Measurements from ENCODE around the gene DBR1.

Gene DBR1, protein sequence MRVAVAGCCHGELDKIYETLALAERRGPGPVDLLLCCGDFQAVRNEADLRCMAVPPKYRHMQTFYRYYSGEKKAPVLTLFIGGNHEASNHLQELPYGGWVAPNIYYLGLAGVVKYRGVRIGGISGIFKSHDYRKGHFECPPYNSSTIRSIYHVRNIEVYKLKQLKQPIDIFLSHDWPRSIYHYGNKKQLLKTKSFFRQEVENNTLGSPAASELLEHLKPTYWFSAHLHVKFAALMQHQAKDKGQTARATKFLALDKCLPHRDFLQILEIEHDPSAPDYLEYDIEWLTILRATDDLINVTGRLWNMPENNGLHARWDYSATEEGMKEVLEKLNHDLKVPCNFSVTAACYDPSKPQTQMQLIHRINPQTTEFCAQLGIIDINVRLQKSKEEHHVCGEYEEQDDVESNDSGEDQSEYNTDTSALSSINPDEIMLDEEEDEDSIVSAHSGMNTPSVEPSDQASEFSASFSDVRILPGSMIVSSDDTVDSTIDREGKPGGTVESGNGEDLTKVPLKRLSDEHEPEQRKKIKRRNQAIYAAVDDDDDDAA

DNA sequence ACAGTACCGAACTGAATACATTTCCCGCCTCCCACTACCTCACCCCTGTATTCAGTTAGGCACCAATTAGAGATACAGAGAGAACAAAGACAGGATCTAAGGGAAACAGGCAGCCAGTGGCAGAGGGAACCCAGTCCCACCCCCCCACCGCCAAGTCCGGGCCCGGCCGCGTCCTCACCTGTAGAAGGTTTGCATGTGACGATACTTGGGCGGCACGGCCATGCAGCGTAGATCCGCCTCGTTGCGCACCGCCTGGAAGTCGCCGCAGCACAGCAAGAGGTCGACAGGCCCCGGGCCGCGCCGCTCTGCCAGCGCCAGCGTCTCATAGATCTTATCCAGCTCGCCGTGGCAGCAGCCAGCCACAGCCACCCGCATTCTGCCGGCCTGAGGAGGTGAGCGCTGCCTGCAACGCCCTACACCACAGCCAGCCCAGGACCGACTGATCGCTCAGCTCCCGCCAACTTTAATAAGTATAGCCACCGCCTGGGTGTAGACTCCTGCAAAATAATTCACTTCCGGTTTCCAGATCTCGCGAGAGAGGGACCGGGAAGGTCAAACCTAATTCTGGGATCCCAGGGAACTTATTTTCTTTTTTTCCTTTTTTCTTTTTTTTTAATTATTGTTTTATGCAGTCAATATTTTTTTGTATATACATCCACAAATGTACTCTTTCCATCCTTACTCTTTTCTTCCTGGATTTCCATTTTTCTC is at the start of gene DBR1:
Gene DBR1, minus strand, starts transcription at position 501 of the 711 bp plus-strand sequence. Its CDS starts 126 bp downstream, at position 375.
- DNase-seq: peak; percentile 90

DNA sequence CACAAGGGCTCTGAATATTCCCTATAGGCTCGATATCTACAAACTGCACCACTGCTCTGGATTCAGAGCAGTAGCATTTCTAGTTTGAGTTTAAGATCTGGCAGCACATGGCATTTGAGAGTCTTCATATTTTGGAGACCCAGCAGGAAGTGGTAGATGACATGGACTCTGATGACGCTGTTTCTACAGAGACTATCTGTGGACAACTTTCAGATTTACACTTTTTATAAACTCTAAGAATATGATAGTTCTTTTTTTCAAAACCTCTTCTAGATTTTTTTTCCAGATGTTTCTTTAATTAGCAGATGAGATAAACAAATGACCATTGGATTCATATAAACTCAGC is 48.2 kb upstream of the DBR1 start:
- no peak for DNase-seq

DNA sequence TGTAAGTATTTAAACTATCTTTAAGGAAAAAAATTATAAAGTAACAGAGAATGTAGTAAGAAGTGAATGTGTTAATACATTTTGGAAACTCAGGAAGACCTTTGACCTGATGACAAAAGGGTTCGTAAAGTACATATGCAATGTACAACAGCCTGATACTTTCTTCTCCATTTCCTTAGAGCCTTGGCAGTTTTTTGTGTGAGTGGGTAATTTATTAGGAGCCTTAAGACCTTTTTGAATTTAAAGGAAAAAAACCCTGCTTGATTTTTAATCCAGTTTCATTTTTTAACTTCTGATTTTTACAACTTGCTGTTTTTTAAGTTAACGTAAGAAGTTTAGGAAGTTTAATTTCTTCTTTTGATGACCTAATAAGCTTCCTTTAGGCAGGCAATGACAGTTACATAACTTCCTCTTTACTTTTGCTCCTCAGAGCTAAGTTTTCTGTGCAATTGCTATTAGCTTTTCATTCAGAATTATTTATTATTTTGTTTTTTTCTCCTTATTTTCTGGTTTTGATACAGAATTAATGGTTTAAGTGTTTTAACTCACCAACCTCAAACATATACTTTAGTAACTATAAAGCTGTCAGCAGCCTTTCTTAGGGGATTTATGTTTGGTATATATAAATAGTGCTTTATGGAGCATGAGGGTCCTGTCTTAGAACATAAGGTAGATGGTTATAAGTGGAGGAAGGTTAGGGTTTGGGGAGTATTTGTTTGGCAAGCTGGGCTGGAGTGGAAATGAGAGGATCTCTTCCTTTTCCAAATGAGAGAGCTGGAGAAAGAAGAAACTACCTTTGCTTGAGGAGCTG is 47.6 kb upstream of the DBR1 start:
- no peak for DNase-seq

DNA sequence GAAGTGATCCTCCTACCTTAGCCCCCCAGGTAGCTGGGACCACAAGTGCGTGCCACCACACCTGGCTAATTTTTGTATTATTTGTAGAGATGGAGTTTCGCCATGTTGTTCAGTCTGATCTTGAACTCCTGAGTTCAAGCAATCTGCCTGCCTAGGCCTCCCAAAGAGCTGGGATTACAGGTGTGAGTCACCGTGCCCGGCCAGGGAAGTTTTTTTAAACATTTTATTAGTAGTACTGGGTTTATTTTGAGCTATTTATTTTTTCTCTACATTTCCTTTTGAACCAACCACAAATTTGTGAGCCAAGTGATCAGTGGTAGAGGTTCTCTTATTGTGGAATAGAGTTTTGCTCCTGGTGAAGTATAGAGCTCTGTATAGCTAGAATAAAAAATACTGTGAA is 46.1 kb upstream of the DBR1 start:
- no peak for DNase-seq

DNA sequence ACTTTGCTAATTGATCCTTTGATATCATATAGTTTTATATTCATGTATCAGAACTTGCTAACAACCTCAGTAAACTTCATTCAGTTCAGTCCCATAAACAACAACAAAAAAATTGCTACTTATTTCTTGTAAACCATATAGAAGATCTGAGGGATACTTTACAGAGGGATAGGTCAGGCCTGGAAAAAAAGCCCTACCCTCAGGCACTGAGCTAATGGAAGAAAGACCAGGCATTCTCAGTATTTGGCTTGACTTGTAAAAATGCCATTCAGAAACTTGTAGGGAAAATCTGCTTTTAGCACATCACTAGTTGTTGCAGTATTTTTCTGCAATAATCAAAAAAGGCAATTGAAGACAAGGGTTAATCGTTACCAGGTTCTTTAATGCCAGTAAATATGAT is 45.5 kb upstream of the DBR1 start:
- DNase-seq: no peak

DNA sequence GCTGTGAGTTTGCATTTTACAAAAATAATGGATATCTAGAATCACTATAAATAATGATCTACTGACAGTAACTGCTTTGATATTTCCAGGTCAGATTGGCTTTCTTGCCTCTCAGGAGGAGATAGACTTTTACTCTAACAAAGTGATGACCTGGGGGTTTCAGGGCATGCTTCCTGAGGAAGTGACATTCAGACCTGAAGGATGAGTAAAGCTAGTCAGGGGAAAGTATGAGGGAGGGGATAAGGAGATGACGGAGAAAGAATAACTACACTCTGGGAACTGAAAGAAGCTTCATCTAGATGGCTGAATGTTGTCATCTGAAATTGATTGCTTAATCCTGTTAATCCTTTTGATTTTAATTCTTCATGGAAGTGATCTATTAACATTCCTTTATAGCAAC is 44.5 kb upstream of the DBR1 start:
- no peak for DNase-seq

DNA sequence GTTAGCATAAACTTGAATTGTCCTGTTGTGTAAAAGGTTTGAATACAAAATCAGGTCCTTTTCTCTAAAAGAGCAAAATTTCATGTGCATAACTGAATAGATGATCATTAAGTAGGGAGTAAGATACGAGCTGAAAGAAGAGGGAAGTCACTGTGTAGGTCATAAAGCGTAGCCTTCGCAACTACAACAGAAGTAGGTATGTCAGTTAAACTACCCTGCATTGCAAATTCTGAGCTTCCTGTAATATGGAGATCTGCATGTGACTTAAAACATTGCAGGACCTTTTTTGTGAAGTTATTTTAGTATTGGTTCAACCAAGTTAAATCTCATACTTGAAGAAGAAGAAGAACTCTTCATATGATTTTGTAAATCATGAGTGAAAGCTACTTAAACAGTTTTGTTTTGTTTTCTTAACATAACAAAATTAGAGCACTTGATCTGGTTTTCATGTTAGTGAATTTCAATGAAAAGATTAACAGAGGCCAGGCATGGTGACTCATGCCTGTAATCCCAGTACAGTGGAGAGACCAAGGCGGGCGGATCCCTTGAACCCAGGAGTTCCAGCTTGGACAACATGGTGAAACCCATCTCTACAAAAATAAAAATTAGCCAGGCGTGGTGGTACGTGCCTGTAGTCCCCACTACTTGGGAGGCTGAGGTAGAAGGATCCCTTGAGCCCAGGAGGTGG is 38.8 kb upstream of the DBR1 start:
- no peak for DNase-seq

DNA sequence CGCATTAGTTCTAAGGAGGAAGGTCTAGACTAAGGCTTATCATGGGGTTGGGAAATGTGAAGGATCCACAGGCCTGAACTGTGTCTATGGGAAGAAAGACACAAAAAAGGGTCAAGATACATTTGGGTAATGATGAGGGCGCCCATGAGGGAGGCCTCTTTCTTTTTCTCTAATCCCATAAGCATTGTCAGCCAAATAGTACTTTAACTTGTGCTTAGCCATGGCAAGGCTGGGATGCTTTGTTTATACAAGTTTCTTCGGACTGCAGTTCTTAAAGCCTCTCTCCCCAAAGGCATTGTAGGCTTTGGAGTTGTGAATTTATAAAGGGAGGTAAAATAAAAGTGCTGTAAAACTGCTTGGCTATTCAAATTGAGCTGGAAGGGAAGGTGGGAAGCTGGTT is 35.8 kb upstream of the DBR1 start:
- DNase-seq: no peak

DNA sequence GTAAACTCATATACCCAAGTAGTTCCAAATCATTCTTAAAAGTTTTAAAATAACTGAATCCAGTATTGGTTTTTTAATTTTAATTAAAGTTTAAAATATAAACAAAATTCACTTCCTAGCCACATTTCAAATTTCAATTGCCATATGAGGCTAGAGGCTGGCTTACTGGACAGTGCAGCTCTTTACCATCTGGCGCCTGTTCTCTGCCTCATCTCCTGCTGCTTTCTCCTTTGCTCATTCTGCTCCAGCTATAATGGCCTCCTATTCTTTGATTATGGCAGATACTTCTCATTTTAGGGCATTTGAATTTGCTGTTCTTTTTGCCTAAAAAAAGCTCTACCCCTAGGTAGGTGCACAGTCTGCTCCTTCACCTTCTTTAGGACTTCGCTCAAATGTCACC is 31.5 kb upstream of the DBR1 start:
- no peak for DNase-seq

DNA sequence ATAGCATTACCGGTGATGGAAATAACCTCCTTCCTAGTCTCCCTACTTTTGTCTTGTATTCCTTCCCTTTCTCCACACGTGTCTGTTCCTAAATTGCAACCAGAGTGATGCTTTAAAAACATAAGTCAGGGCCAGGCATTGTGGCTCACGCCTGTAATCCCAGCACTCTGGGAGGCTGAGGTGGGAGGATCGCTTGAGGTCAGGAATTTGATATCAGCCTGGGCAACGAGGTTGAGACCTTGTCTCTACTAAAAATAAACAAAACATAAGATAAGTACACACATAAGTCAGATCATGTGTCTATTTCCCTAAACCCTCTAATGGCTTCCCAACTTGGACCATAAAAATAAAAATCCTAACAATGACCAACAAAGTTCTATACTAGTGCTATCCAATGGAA is 30.8 kb upstream of the DBR1 start:
- no peak for DNase-seq

DNA sequence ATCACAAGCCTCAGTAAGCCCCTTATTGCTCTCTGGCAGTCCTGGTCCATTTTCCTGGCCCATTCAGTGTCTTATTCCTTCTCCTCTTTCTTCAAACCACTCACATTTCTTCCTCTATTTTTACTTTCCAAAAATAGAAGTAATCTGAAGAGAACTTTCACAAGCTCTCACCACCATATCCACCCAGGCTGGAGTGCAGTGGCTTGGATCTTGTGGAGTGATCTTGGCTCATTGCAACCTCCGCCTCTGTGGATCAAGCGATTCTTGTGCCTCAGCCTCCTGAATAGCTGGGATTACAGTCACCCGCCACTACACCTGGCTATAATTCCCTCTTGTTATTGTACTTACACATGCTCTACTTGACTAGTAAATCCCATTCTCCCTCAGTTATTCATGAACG is 29.2 kb upstream of the DBR1 start:
- no peak for DNase-seq

DNA sequence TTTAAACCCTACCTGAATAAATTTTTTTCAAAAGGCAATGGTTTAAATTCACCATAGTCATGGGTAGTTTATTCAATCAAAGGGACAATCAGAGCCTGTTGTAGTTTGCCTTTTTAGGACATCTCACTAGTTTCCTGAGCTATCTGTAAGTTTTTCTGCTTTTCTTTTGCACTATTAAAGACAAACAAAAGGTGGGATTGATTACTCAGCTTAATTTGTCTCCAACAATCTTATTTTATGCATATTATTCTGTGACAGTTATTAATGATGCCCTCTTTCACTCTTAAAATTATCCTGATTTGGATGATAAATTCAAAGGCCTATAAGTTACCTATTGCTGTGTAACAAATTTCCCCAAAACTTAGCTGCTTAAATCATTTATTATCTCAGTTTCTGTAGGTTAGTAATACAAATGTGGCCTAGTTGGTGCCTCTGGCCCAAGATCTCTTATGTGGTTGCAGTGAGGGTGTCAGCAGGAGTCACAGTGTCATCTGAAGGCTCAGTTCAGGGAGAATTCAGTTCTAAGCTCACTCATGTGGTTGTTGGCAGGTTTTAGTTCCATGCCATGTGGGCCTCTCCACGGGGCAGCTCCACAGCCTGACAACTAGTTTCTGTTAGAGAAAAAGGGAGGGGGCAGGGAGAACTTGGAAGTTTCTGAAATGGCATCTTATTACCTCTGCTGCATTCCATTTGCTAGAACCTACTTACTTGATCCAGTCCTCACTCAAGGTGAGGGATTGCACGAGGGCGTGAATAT is 28.4 kb upstream of the DBR1 start:
- no peak for DNase-seq

DNA sequence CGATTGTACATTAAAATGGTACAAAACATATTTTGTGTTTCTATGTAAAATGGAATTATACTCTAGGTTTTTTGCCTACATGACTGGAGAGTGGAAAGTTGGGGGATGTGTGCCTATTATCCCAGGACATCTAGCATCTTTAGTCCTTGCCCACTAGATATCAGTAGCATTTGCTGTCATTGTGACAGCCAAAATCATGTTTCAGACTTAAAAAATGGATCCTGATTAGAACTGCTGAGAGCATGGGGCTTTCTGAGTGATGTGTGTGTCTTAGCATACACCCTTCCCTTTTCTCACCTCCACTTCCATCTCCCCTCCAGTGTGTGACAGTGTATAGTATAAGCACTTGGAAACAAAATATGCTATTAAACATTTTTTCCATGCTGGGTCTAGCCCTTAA is 25.7 kb upstream of the DBR1 start:
- no peak for DNase-seq

DNA sequence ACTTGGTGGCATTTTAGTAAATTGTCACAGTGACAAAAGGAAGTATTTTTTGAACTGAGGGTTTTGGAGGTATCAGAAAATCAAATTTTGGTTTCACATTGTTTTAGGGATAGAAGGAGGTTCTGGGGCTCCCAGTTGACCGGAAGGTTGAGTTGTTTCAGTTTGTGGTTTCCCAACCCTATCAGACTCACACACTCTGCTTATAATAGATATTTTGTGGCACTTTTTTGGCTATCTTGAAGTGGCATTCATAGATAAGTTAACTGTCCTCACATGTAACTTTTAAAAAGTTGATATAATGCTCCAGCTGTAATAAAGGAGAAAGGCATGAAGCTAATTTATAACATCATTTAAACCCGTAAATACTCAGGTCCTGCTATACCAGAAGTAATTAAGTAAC is 25.1 kb upstream of the DBR1 start:
- DNase-seq: no peak

DNA sequence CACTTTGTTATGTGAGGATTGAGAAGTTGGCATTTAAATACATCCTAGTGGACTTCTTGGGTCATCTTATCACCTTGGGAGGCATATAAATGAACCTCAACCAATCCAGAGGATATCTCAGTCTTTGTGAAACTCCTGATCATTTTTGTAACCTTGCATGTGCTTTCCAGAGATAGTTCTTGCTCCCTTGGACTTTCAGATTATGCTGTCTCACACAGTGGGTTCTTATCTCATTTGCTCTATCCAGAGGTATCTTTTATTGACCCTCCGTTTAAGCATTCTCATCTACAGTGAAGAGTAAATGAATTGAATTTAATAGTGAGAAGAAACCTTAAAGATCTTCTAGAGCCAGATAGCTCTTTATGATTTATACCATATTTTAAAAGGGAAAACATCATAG is 22.8 kb upstream of the DBR1 start:
- no peak for DNase-seq

DNA sequence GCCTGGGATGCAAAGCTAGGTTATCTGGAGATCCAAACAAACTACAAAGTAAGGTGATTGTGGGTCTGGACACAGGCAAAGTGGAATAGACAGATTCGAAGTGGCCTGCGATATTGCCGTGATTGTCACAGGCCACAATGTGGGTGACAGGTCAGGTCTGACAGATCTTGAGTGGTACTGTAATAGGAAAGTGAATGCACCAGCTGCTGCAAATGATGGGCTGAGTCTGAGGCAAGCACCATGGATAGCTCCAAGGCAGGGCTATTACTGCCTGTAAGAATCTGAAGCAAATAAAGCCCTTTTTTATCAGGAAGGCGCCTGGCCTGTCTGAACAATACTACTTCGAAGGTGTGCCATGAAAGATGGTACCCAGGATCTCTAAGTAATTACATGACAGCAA is 22.3 kb upstream of the DBR1 start:
- DNase-seq: peak; percentile 33

DNA sequence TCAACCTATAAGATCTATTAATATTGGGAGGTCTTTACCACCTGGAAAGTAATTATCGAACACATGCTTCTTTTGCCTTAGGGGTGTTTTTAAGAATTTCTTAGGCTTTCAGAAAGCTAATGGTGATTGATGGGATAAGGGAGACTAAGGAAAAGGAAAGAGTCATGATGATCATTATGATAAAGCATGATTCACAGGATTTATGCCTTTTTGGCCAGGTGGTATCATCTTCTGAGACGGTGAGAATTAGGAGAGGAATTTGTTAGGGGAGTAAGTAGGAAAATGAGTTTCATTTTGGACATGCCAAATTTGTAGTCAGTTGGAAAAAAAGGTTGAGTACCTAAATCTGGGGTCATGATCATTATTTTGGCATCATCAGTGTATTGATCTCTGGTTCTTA is 21.3 kb upstream of the DBR1 start:
- no peak for DNase-seq

DNA sequence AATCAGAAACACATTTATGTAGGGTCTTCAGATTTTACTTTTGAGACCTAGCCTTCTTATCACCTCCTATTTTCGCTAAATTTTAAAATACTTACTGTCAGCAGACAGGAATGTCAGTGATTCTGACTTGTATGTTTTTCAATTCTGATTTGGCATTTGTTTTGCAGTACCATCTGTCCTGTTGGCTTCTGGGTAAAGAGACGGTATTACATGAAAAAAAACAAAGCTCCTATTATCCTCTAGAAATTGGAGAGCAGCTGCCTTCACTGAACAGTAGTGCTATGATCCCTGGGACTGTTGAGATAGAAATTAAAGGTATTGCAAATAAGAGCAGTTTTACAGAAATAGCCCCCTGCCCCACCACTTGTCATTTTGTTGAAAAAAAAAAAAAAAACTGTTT is 20.8 kb upstream of the DBR1 start:
- no peak for DNase-seq

DNA sequence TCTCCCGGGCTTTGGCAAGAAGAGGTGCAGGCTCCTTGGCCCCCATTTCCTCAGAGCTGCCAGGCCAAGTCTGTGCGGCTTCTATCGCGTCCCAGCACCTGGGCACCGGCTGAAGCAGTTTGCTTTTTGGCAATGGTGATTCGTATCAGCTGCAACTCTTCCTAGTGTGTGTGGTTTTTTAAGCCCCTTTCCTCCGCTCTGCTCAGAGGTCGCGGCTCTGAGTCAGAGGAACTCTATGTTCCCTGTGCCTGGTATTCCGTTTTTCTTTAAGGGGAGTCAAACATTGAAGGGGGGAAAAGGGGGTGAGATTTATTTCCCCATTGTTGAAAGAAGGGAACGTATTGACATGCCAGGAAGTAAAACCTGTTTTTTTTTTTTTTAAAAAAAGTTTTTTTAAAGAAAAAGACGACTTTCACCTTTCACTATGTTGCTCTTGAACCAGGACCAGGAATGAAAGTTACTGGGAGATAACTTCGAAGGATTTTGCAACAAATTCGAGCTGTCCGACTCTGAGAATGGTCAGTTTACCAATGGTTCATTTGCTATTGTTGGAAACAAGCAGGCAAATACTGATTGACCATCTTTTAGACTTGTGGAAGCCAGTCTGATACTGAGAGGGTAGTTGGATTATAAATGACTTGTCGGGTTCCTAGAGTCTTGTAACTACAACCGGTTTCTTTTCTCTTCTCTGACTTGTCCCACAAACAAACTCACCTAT is 13.5 kb upstream of the DBR1 start:
- DNase-seq: no peak

DNA sequence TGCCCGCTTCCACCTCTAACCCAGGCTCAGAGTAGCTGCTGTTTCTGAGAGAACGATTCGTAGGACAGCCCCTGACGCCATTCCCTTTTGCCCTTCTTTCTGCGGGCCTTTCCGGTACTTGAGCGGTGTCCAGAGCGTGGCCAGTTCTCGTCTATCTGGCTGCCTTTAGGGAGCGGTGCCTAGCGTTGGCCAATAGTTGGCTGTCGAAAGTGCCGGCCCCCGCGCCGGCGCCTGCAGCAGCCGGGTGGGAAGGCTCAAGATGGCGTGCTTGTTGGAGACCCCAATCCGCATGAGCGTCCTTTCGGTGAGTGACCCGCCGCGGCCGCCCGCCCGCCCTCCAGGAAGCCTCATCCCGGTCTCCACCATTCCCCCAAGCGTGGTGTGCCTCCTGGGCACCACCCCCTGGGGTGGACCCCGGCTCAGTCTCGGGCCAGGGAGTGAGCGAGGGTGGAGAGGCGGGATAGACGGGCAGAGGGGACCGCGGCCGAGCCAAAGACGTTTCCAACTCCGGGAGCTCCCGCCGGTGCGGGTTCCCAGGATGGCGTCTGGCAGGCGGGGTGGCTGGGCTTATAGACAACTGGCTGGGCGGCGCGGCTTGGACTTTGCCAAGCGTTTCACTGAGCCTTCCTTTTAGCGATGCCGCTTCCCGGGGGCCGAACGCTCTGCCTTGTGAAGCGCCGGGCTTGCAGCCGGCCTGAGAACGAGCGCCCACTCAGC is 12.7 kb upstream of the DBR1 start, which contains the start of gene ARMC8:
Gene ARMC8, plus strand, starts transcription at position 6 of the 717 bp plus-strand sequence. Its CDS starts 254 bp downstream, at position 260.
- peak; percentile 71 for DNase-seq

Measured in femur (tissue), 1 donor.